HG02763 (cell line): ENCODE measurements around the gene ME3.
"Not testable (repeated sequence)": the region's sequence is repeated elsewhere in the genome, so short reads cannot be mapped to it uniquely, and the experiment has no call there.

Experiments used
- ATAC-seq: cut with Tn5 transposase; IDR thresholded peaks from one replicate; pipeline ENCODE4 v1.9.1; 2021; ENCODE audit warnings: mild to moderate bottlenecking, moderate library complexity; ENCODE audit not compliant: unreplicated experiment

The ME3 gene

GRCh38 chr11:86565801-86566312 lies 106.6 kb downstream of the ME3 start:
- no peak for ATAC-seq

GRCh38 chr11:86565388-86565787 lies 107.0 kb downstream of the ME3 start:
- ATAC-seq, result no peak

- not testable (repeated sequence) for ATAC-seq
Observed at GRCh38 chr11:86562842-86563241, 109.6 kb downstream of the ME3 start.

GRCh38 chr11:86559311-86559945 lies 113.0 kb downstream of the ME3 start:
- ATAC-seq, result no peak

- ATAC-seq, result no peak
Observed at GRCh38 chr11:86558841-86559240, 113.6 kb downstream of the ME3 start.

- ATAC-seq, result no peak
Observed at GRCh38 chr11:86558207-86558606, 114.2 kb downstream of the ME3 start.

GRCh38 chr11:86555866-86556265 lies 116.5 kb downstream of the ME3 start:
- ATAC-seq, result no peak

GRCh38 chr11:86555401-86555800 lies 117.0 kb downstream of the ME3 start:
- ATAC-seq, result no peak

GRCh38 chr11:86553265-86553664 lies 119.2 kb downstream of the ME3 start:
- no peak for ATAC-seq

GRCh38 chr11:86551288-86552092 lies 120.9 kb downstream of the ME3 start:
- ATAC-seq, result no peak

- ATAC-seq, result no peak
Observed at GRCh38 chr11:86550757-86551156, 121.7 kb downstream of the ME3 start.

GRCh38 chr11:86548271-86548917 lies 124.0 kb downstream of the ME3 start:
- no peak for ATAC-seq

- ATAC-seq, result no peak
Observed at GRCh38 chr11:86547727-86548126, 124.7 kb downstream of the ME3 start.

- not testable (repeated sequence) for ATAC-seq
Observed at GRCh38 chr11:86541299-86541698, 131.1 kb downstream of the ME3 start.

- no peak for ATAC-seq
Observed at GRCh38 chr11:86538223-86538548, 134.2 kb downstream of the ME3 start.

GRCh38 chr11:86537541-86538222 lies 134.7 kb downstream of the ME3 start:
- ATAC-seq, result no peak

- ATAC-seq, result no peak
Observed at GRCh38 chr11:86535773-86536172, 136.6 kb downstream of the ME3 start.

- no peak for ATAC-seq
Observed at GRCh38 chr11:86524620-86525352, 147.6 kb downstream of the ME3 start.

GRCh38 chr11:86523738-86524619 lies 148.4 kb downstream of the ME3 start:
- no peak for ATAC-seq

GRCh38 chr11:86522512-86522911 lies 149.9 kb downstream of the ME3 start:
- ATAC-seq, result not testable (repeated sequence)
